HG03342 (cell line): Measurements from ENCODE around the gene SUSD1.
"Not testable (repeated sequence)": the region's sequence is repeated elsewhere in the genome, so short reads cannot be mapped to it uniquely, and the experiment has no call there.

Experiments
- ATAC-seq: cut with Tn5 transposase; IDR thresholded peaks from one replicate; pipeline ENCODE4 v1.9.1; 2021; ENCODE audit warnings: mild to moderate bottlenecking, moderate library complexity; ENCODE audit not compliant: unreplicated experiment

SUSD1 gene

DNA sequence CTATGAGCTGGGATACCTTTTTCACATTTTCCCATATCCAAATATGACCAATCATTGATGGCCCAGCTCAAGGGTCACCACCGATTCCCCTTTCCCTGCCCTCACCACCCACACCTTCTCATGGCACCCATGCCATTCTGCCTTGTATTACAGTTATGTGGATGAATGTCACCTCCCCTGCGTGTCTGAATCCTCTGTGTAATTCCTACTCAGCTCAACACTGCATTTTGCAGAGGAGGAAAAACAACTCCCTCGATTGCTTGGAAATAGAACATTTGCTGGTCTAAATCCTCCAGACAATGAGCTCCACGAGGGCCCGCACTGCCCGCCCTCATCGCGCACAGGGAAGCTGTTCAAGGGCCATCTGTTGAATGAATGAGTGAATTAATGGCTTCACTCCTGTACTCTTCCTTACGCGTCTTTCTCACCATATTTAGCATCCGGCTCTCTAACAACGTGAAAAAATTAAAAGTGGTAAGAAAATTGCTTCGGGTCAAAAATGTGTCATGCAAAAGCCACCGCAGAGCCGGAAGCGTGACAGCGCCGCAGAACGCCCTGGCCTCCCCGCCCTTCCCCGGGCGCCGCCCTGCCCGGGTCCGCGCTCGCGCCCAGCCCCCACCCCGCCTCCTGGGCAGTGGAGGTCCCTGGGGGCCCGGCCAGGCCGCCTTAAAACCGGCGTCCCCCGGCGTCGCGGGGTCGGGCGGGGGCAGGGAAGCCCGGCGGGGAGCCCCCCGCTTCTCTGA lies 704 bp downstream of the SUSD1 start:
- ATAC-seq, result peak; percentile 80

DNA sequence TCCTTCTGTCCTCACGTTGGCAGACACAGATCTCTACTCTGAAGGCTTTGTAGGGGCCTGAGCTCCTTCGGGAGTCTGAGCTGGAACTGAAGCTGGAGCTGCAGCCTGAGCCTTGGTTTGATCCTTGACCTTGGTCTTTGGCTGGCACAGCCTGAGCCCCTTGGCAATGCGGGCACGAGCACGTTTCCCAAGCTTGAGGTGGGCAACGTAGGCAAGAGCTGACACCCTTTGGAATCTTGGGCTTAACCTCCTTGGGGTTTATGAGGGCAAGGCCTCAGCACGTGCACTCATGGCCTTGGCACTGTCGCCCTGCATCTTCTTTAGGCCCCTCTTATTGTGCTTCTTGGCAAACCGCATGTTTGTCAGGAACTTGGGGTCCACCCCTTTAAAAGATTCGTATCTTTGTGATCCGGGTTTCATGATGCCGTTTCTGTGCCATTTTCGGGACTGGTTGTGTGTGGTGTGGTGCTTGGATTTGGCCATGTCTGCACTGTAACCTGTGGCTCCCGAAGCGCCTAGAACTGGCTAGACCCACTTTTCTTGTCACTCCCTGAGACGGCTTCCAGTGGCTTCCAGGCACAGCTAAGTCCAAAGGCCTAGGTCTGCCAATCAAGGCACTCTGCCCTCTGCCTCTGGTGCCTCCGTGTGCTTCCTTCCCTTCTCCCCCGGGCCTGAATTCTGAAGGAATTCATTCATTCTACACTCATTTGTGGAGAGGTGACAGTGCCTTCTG lies 1.4 kb downstream of the SUSD1 start:
- no peak for ATAC-seq

DNA sequence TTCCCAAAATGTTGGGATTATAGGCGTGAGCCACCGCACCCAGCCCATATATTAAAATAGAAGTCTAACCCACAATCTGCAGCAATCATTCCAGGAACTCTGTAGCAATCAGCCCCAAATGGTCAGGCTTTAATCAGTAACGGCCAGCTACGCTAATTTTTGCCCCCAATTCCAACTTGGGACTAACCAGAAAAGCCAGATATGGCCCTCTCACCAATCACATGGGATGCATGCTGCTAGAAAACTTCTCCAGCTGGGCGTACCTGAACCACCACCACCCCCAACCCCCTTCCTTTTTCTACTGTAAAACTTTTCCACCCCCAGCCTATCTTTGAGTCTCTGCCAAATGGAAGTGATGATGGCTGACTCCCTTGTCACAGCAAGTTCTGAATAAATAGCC lies 4.1 kb downstream of the SUSD1 start:
- ATAC-seq, result no peak

DNA sequence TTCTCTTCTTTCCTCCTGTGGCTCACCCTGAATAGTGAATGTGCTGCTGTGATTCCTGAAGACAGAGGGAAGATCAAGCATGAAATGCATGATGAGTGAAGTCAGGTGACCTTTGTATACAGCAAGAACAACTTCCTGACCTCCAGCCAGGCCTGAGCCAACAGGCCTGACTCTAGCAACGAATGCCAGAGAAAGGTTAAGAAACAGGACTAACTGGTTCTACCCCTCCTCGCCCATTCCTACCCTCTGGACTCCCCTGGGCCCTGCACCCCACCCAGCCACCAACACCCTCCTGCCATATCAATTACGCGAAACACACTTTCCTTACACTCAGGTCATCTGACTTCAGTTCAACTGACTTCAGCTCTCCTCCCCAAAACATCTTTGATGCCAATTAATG lies 4.9 kb downstream of the SUSD1 start:
- no peak for ATAC-seq

DNA sequence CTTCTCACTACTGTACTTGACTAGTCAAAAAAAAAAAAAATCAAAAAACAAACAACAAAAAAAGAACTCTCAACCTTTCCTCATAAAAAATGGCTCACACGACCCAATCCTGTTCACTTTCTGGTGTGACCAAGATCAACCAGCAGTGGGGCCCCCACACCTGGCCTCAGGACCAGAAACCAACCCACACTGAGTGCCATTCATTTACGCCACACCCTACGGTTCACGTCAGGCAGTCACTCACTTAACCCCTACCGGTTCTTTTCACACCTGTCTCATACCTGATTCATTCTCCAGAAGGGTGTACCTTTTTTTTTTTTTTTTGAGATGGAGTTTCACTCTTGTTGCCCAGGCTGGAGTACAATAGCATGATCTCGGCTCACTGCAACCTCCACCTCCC lies 5.7 kb downstream of the SUSD1 start:
- ATAC-seq, result no peak

DNA sequence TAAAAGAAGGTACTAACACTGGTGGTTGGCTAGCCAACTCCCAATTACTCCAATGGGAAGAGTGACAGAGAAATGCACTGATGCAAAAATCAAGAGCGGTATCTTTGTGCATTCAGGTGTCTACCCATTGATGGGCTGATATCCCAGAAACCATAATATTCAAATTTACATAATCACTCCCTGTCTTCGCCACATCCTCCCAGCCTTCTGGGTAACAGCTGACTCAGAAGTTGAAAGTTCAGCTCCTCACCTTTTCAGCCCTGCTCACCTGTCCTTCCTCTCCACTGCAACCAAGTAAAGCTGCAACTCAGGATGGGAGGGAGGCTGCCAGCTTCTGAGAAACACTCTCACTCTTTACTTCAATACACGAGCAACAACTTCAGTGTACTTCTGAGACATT lies 6.9 kb downstream of the SUSD1 start:
- peak; percentile 53 for ATAC-seq

DNA sequence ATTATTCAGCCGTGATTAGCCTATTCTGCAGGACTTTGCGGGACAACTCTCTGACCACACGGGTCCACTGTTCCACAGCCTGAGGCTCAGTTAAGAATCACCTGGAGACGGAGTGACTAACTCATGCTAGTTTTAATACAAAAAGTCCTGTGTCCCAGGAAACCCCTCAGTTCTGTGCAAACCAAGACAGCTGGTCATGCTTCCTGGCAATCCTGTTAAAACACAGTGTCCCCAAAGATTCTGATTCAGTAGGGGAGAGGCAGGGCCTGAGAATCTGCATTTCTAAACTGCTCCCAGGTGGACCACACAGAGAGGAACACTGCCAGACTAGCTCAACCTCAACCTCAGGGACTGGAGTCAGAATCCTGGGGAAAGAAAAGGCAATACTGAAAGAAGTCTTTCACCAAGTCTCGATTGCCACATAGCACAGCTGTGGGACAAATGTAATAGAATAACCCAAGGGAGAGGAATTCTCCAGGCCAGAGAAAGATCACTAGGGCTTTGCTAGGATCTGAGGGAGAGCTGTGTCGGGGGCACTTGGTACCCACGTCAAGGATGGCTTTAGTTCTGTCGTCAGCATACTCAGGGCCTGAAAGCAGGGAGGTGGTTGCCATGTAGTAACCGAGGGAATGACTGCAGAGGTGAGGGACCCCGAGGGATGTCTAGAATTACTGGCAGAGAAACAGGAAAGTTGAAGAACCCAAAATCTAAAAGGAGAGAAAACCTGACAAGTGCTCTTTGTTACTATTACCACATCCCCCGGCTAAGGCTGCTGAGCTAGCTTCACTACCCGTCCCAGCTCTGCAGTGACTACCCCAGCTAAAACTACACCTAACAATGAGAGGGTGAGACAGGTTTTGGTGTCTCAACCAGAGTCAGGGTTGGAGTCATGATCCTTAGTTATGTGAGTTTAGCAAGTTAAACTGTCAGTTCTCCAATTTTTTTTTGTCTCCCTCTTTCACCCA lies 8.6 kb downstream of the SUSD1 start:
- no peak for ATAC-seq

DNA sequence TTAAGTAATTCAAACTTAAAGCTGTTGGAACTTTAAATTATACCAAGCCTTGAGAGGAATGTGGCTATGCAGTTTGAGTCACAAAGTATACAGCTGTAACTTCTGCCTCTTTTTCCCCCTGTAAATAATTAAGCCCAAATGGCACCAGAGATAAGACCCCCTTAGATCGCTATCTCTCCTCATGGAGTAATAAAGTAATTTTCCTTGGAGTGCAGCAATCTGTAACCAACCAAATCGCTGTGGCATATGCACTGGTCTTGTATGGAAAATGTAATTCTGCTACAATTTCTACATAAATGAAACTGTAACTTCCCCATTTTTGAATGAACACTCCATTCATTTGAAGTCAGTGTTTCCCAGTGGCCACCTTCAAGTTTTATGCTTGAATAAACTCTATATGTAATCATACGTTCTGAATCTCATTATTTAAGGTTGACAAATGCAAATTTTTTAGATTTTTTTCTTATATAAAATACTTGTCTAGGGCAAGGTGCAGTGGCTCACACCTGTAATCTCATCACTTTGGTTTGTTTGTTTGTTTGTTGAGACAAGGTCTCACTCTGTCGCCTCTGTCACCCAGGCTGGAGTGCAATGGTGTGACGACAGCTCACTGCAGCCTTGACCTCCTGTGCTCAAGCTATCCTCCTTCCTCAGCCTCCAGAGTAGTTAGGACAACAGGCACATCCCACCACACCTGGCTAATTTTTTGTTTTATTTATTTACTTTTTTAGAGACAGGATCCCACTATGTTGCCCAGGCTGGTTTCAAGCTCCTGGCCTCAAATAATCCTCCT lies 12.3 kb downstream of the SUSD1 start:
- no peak for ATAC-seq

DNA sequence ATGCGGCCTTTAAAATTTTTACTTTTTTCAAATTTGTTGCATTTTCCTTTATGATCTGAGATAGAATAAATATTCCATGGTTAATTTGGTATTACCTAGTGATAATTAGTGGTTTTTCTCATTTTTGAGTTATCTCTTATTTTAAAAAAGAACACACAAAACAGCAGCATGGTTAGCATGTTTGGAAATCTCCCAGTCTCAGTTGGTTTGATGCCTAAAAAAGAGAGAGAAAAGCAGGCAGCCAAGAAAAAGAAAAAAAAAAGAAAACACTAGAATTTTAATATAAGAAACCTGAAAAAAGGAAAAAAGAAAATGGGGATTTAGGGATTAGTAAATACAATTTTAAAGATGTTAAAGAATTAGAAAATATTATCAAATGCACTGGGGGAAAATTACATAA lies 15.3 kb downstream of the SUSD1 start:
- no peak for ATAC-seq

DNA sequence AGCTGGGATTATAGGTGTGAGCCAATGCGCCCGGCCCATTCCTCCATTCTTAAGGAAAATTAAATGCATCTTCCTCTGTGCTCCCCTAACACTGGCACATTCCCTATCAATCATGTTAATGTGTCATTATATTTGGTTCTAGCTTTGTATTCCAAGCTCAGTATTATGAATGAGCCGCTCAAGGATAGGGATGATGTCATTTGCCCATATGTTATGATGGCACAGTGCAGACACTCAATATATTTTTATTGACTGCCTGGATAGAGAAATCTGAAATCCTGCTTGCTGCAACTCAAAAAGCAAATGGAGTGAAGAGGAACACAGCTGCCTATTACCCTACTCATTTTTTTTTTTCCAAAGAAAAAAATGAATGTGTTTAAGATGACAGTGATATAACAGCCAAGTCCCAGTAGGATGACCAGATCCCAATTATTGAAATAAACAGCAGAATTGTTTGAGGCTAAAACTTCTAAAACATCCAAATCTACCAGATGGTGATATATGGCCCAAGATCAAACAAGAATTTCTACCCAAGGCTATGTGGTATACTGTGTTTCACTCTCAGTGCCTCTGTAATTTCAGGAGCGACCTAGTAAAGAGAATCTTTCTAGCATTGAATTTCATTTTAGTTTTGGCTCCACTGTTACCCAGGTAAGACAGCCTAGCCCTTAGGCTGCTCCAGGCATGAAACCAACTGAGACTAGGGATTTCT lies 16.3 kb downstream of the SUSD1 start:
- ATAC-seq, result no peak

DNA sequence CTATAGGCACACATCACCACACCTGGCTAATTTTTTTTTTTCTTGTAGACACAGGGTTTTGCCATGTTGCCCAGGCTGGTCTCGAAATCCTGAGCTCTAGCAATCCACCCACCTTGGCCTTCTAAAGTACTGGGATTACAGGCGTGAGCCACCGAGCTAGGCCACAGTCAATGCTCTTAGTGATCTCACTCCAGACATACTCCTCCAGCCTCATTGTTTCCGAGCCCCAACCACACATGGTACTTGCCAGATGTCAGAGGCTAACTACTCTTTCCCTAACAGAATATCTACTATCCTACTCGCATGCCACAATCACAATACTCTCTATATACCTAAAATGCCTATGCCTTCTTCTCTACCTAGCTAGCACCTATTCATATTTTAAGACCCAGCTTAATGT lies 17.1 kb downstream of the SUSD1 start:
- ATAC-seq, result no peak

DNA sequence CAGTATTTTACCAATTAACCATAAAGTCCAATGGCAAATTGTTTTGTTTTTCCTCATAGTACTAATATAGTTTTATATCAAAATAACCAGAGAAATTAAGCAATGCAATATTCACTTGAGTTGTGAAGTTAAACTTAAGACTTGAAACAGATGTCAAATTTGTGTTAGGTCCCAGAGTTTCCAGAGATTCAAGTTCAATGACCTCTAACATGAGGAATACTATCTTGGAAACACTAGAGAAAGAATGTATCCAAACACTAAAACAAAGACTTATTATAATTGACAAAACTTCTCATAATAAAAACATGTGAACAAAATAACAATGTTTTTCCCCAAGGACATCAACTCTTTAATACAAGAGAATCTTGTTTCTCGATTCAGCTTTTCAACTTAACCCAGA lies 18.0 kb downstream of the SUSD1 start:
- ATAC-seq, result no peak

DNA sequence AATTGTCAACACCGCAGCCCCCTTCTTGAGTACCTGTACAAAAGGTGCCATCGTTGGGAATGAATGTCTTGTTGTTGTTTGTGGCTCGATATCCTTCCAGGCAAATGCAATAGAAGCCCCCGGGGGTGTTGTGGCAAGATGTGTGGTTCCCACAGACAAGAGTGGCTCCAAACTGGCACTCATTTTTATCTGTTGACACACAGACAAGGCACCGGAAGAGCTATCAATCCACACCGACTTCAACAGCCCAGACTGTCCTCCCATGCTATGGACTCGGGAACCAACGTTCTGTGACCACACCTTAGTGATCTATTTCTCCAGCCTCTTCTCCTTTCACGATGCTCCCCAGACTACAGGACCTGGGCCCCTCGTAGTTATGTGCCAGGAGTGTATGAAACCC lies 25.9 kb downstream of the SUSD1 start:
- no peak for ATAC-seq

DNA sequence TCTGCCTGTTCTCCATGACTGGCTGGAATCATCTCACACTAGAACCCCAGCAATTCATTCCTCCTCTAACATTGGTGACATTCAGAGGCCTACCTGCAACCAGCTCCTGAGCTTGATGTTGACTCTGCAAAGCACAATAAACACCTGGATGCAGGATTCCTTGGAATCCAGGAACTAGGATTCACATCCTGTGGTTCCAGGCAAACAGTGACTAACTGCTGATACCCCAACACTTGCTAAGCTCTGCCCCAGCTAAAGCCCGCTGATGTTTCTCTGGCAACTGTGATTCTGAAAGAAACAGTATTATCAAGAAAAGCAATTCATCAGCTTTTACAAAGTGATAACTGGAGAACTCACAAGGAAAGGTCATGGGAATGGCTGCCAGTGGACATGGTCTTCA lies 29.2 kb downstream of the SUSD1 start:
- ATAC-seq, result no peak

DNA sequence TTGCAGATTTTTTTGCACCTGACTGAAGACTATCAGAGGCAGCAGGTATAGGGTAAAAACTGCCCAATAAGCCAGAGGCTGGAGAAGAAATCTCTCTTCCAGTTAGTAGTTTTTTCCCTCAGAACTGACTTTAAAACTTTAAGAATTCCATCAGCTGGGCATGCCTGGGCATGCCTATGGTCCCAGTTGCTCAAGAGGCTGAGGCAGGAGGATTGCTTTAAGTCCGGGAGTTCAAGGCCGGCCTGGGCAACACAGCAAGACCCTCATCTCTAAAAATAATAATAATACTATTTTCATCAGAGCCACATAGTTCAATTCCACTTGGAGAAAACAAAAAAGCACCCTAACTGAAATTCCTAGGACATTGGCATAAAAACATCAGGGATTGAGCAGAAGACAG lies 30.3 kb downstream of the SUSD1 start:
- ATAC-seq, result no peak

DNA sequence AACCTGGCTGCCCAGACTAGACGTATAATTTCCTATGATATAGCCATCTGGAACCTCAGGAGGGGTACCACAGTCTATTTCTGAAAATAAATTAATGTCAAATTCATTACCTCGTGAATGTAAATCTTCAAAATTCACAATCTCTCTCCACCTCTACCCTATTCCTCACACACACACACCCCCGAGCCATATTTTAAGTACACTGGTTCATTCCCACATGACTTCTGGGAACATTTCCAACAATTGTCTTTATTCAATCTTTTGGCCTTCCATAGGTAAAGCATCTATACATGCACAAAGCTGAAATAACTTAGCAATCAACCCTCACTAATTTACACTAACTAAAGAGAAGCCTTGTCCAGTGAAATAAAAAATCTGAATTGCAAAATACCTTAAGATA lies 32.7 kb downstream of the SUSD1 start:
- ATAC-seq, result no peak

DNA sequence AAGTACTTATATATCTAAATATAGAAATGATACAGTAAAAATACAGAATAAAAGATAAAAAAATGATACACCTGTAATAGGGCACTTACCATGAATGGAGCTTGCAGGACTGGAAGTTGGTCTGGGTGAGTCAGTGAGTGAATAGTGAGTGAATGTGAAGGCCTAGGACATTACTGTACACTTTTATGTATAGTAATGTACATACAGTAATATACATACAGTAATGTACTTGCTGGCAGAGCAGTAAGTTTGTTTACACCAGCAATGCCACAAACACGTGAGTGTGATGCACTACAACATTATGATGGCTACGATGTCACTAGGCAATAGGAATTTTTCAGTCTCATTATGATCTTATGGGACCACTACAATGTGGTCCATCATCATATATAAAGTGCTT lies 34.2 kb downstream of the SUSD1 start:
- no peak for ATAC-seq

DNA sequence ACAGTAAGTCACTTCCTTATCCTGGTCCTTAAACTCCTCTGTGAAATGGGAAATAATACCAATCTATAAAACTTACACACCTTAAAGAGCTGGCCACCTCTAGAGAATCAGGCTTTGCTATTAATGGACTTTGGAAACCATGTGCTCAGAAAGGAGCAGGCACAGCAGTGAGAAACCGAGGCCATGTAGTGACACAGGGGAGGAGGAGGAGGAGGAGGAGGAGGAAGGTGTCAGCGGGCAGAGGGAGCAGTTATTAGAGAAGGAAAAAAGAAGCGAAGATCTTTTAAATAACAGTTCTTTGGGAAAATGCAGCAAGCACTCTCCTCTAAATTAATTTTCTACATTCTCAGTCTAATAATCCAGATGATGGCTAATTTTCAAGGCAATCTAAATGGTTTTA lies 38.0 kb downstream of the SUSD1 start:
- ATAC-seq, result no peak

DNA sequence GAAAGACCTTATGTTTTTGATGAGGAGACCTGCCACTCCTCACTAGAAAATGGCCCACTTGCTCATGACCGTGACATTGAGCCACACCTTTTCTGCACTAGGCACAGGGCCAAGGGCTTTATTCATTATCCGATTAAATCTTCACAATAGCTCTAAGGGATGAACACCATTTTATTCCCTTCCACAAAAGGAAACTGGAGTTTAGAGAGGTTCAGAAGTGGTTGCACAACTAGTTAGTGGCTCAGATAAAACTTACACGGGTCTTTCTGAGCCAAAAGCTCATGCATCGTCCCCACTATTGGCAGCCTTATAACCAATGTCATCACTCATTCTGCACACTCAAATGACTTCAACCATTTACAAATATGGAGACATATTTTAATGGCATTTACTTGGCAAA lies 39.4 kb downstream of the SUSD1 start:
- no peak for ATAC-seq

DNA sequence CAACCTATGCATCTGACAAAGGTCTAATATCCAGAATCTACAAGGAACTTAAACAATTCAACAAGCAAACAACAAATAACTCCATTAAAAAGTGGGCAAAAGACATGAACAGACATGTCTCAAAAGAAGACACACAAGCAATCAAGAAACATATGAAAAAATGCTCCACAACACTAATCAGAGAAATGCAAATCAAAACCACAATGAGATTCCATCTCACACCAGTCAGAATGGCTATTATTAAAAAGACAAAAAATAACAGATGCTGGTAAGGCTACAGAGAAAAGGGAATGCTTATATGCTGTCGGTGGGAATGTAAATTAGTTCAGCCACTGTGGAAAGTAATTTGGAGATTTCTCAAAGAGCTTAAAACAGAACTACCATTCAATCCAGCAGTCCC lies 41.3 kb downstream of the SUSD1 start:
- not testable (repeated sequence) for ATAC-seq
